Coronary artery (tissue), 2 donors: ENCODE measurements around the gene MANSC4.
"Not testable (repeated sequence)": the region's sequence is repeated elsewhere in the genome, so short reads cannot be mapped to it uniquely, and the experiment has no call there.

Source experiments
- DNase-seq: peaks from one replicate; pipeline ENCODE4 v3.0.0-alpha.2; 2017; ENCODE audit warnings: low spot score
- H3K27ac ChIP-seq, 2 donors: fragments of 200-600 bp; sonication (generic); one replicate each; pipeline ENCODE4 v1.5.1; 2016 to 2019
- H3K4me3 ChIP-seq: fragments of 200-600 bp; sonication (generic); 2 replicates; pipeline ENCODE4 v1.5.1; 2016; ENCODE audit warnings: mild to moderate bottlenecking, moderate library complexity
- CTCF ChIP-seq: fragments of 200-600 bp; sonication (generic); IDR thresholded peaks from one replicate; pipeline ENCODE4 v1.5.1; 2019; ENCODE audit warnings: antibody characterized with exemption

MANSC4 gene

GRCh38 chr12:27762757-27763156 is 17.3 kb downstream of the MANSC4 start:
- H3K27ac ChIP-seq = no peak overlapping the region
- TF ChIP-seq CTCF = no peak
- H3K4me3 ChIP-seq = no peak overlapping the region
- no peak for DNase-seq

- no peak for DNase-seq
- Histone ChIP-seq H3K27ac (no peak overlapping the region), H3K4me3 (no peak overlapping the region)
- TF ChIP-seq CTCF = no peak
Measured at GRCh38 chr12:27756670-27757195, 23.3 kb downstream of the MANSC4 start.

GRCh38 chr12:27754795-27755194 is 25.2 kb downstream of the MANSC4 start:
- H3K27ac ChIP-seq = no peak overlapping the region
- DNase-seq = no peak
- no peak overlapping the region for H3K4me3 ChIP-seq
- no peak for TF ChIP-seq CTCF

GRCh38 chr12:27751386-27752047 is 28.5 kb downstream of the MANSC4 start:
- no peak for TF ChIP-seq CTCF
- no peak for DNase-seq
- H3K27ac ChIP-seq = no peak overlapping the region

GRCh38 chr12:27747111-27747820 is 32.8 kb downstream of the MANSC4 start:
- TF ChIP-seq CTCF = no peak
- no peak for DNase-seq
- H3K4me3 ChIP-seq = peak overlapping the region; percentile 27
- peak overlapping the region; percentile 64 to 85 for H3K27ac ChIP-seq

More at GRCh38 chr12:27751386-27752047, 28.5 kb downstream of the MANSC4 start:
- H3K4me3 ChIP-seq = no peak overlapping the region

- H3K4me3 ChIP-seq, DNase-seq, H3K27ac ChIP-seq: not testable (repeated sequence)
Measured at GRCh38 chr12:27745734-27746133, 34.3 kb downstream of the MANSC4 start.

GRCh38 chr12:27743601-27744000 is 36.4 kb downstream of the MANSC4 start:
- no peak for TF ChIP-seq CTCF
- DNase-seq = no peak
- no peak overlapping the region for H3K4me3 ChIP-seq
- H3K27ac ChIP-seq = no peak overlapping the region

- H3K27ac ChIP-seq, DNase-seq, H3K4me3 ChIP-seq: not testable (repeated sequence)
Measured at GRCh38 chr12:27734321-27734720, 45.7 kb downstream of the MANSC4 start.
